Purkinje cell (primary cell): ENCODE data around the gene PLG. TPM values are rescaled to one million over a fixed set of nuclear protein-coding genes. Genes with fewer than 3 reads are reported as not detected.

Source experiments
- polyA plus RNA-seq: library from polyadenylated mRNA; unstranded; fragments of >200 nt; fragmentation: Nextera tagmentation; gene quantifications from 2 replicates; pipeline ENCODE4 v1.2.1, GENCODE V29; 2014

PLG gene
- not detected in 2 replicates for polyA plus RNA-seq

GRCh38 chr6:160701918-160702680, at the start of gene PLG:
TSS of gene PLG (plus strand) at chr6:160702244. CDS start at chr6:160702305, 61 bp downstream.

GRCh38 chr6:160664198-160664597, 37.8 kb upstream of the PLG start, which contains the start of gene LPA:
TSS of gene LPA (minus strand) at chr6:160664275. CDS start at chr6:160664214, 61 bp downstream.

Other genes starting within 250 kb of the PLG start
- not detected in 2 replicates for gene LPA, start 38.0 kb upstream of the PLG start, polyA plus RNA-seq